ENCODE results near the gene G6PC2.
"Not testable (repeated sequence)": the region's sequence is repeated elsewhere in the genome, so short reads cannot be mapped to it uniquely, and the experiment has no call there.

G6PC2 gene

DNA sequence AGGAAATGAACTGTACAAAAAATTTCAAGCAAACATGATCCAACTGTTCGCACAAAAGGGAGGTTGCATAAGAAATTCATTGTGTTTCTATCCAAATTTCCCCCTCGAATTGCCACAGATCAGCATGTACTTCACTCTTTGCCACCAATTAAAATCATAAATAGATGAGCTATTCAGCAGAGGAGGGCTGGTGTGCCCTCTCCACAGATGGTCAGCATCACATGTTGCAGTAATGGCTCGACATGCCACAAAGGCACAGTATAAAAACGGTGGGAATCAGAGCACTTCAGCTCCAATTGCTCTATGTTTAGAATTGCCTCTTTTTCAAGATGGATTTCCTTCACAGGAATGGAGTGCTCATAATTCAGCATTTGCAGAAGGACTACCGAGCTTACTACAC lies at the start of gene G6PC2:
G6PC2 (plus strand) TSS at position 289 of the 400 bp plus-strand sequence; CDS start at position 330, 41 bp downstream.
- no peaks in the 10 kb centered on the region for H3K9me3 ChIP-seq (ENCODE audit: control insufficient read depth, insufficient read depth, low read depth, low read length)
- H3K9ac ChIP-seq (ENCODE audit: low read length), result no peak within 1 kb of the TSS
- no peak within 1 kb of the TSS for H3K27ac ChIP-seq (ENCODE audit: low read depth, low read length)
- no peaks in the 10 kb centered on the region for H3K27me3 ChIP-seq (ENCODE audit: control insufficient read depth, insufficient read depth, low read length)
- H3K36me3 ChIP-seq (ENCODE audit: control insufficient read depth, insufficient read depth, low read length), result no peaks in the 10 kb centered on the region
- H3K4me1 ChIP-seq (ENCODE audit: control insufficient read depth, insufficient read depth, low read length), result no peaks in the 10 kb centered on the region
- no peak within 1 kb of the TSS for H3K4me3 ChIP-seq (ENCODE audit: low read depth, low read length)

DNA sequence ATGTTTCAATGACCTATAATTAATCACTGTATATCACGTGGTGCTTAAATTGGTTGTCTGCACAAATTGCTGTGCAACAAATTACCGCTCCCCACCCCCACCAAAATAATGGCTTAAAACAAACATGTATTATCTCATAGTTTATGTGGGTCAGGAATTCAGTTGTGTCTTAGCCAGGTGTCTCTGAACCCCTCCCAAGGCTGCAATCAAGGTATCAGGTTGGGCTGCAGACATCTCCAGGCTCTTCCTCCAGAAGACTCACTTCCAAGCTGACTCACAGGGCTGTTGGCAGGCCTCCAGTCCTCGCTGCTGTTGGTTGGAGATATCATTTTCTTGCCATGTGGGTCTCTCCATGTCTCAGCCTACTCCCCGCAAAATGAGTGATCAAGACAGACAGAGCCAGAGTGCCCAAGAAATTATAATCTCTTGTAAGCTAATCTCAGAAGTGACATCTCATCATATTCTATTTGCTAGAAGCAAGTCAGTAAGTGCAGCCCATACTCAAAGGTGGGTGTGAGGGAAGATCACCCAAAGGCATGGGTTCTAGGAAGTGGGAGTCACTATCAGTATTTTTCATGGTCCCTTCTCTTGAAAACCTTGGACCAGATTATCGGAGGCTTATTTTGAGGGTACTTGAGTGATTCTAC lies 49.3 kb upstream of the G6PC2 start:
- Histone ChIP-seq H3K27ac (ENCODE audit: low read depth, low read length) (no peak overlapping the region), H3K27me3 (ENCODE audit: control insufficient read depth, insufficient read depth, low read length) (no peaks in the 10 kb centered on the region), H3K36me3 (ENCODE audit: control insufficient read depth, insufficient read depth, low read length) (peaks cover 12% of the 10 kb centered on the region), H3K4me3 (ENCODE audit: low read depth, low read length) (no peak overlapping the region), H3K9ac (ENCODE audit: low read length) (no peak overlapping the region), H3K4me1 (ENCODE audit: control insufficient read depth, insufficient read depth, low read length) (no peaks in the 10 kb centered on the region; the same call in 1 of the 2 replicates), H3K9me3 (ENCODE audit: control insufficient read depth, insufficient read depth, low read depth, low read length) (no peaks in the 10 kb centered on the region)

DNA sequence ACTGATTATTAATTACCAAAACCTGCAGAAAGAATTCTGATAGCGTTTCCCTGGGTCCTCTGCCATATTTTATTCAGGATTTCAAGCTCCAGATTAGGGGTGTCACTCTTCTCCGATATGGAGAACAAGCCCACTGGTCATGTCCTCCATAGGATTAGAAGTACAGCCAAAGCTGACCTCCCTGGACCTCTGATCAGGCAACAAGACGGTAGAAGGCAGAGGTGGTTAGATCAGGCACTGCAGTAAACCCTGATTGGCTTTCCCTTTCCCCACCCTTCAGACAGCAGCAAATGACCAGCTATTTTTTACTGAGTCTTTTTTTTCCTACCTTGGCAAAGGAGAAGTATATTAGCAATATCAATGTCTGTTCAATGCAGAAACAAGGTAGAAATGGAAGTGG lies 48.6 kb upstream of the G6PC2 start:
- no peak overlapping the region for H3K4me3 ChIP-seq (ENCODE audit: low read depth, low read length)
- H3K36me3 ChIP-seq (ENCODE audit: control insufficient read depth, insufficient read depth, low read length), result peaks cover 12% of the 10 kb centered on the region
- no peak overlapping the region for H3K9ac ChIP-seq (ENCODE audit: low read length)
- no peaks in the 10 kb centered on the region for H3K9me3 ChIP-seq (ENCODE audit: control insufficient read depth, insufficient read depth, low read depth, low read length)
- peaks cover 4% of the 10 kb centered on the region; the same call in 1 of the 2 replicates for H3K4me1 ChIP-seq (ENCODE audit: control insufficient read depth, insufficient read depth, low read length)
- H3K27ac ChIP-seq (ENCODE audit: low read depth, low read length), result no peak overlapping the region
- H3K27me3 ChIP-seq (ENCODE audit: control insufficient read depth, insufficient read depth, low read length), result no peaks in the 10 kb centered on the region

DNA sequence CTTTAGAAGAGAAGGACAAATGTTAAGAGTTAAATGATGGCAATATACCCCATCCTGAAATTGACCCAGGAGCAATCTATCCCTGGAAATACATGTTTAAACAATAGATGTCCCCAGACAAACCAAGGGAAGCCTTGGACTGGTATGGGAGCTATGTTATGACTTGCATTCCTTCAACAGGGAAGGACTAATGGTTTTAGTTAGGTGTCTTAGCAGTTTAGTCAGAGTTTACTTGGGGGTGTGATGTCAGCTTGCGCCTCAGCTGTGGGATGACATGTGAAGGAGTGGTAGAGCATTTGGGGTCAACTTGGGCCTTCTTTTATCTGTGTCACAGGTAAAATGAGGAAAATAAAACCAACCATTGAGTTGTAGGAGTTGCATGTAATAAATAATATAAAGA lies 47.6 kb upstream of the G6PC2 start:
- peaks cover 4% of the 10 kb centered on the region; the same call in 1 of the 2 replicates for H3K4me1 ChIP-seq (ENCODE audit: control insufficient read depth, insufficient read depth, low read length)
- H3K27me3 ChIP-seq (ENCODE audit: control insufficient read depth, insufficient read depth, low read length), result no peaks in the 10 kb centered on the region
- H3K9ac ChIP-seq (ENCODE audit: low read length), result no peak overlapping the region
- H3K36me3 ChIP-seq (ENCODE audit: control insufficient read depth, insufficient read depth, low read length), result peaks cover 14% of the 10 kb centered on the region
- no peak overlapping the region for H3K4me3 ChIP-seq (ENCODE audit: low read depth, low read length)
- no peaks in the 10 kb centered on the region for H3K9me3 ChIP-seq (ENCODE audit: control insufficient read depth, insufficient read depth, low read depth, low read length)
- no peak overlapping the region for H3K27ac ChIP-seq (ENCODE audit: low read depth, low read length)

GRCh38 chr2:168854651-168855050 lies 46.4 kb upstream of the G6PC2 start:
- Histone ChIP-seq H3K9ac (ENCODE audit: low read length) (no peak overlapping the region), H3K27ac (ENCODE audit: low read depth, low read length) (no peak overlapping the region), H3K9me3 (ENCODE audit: control insufficient read depth, insufficient read depth, low read depth, low read length) (no peaks in the 10 kb centered on the region), H3K27me3 (ENCODE audit: control insufficient read depth, insufficient read depth, low read length) (no peaks in the 10 kb centered on the region), H3K4me1 (ENCODE audit: control insufficient read depth, insufficient read depth, low read length) (peaks cover 4% of the 10 kb centered on the region; the same call in 1 of the 2 replicates), H3K36me3 (ENCODE audit: control insufficient read depth, insufficient read depth, low read length) (peaks cover 14% of the 10 kb centered on the region), H3K4me3 (ENCODE audit: low read depth, low read length) (no peak overlapping the region)

- H3K4me3 ChIP-seq (ENCODE audit: low read depth, low read length), result no peak overlapping the region
- H3K27me3 ChIP-seq (ENCODE audit: control insufficient read depth, insufficient read depth, low read length), result no peaks in the 10 kb centered on the region
- H3K9ac ChIP-seq (ENCODE audit: low read length), result no peak overlapping the region
- H3K27ac ChIP-seq (ENCODE audit: low read depth, low read length), result no peak overlapping the region
- H3K4me1 ChIP-seq (ENCODE audit: control insufficient read depth, insufficient read depth, low read length), result peaks cover 4% of the 10 kb centered on the region; the same call in 1 of the 2 replicates
- H3K9me3 ChIP-seq (ENCODE audit: control insufficient read depth, insufficient read depth, low read depth, low read length), result no peaks in the 10 kb centered on the region
- peaks cover 14% of the 10 kb centered on the region for H3K36me3 ChIP-seq (ENCODE audit: control insufficient read depth, insufficient read depth, low read length)
Measured at GRCh38 chr2:168855601-168856000, 45.5 kb upstream of the G6PC2 start.

GRCh38 chr2:168858146-168858545 lies 42.9 kb upstream of the G6PC2 start:
- Histone ChIP-seq H3K9ac (ENCODE audit: low read length) (no peak overlapping the region), H3K27me3 (ENCODE audit: control insufficient read depth, insufficient read depth, low read length) (no peaks in the 10 kb centered on the region), H3K4me1 (ENCODE audit: control insufficient read depth, insufficient read depth, low read length) (peaks cover 4% of the 10 kb centered on the region; the same call in 1 of the 2 replicates), H3K36me3 (ENCODE audit: control insufficient read depth, insufficient read depth, low read length) (peaks cover 19% of the 10 kb centered on the region), H3K27ac (ENCODE audit: low read depth, low read length) (no peak overlapping the region), H3K4me3 (ENCODE audit: low read depth, low read length) (no peak overlapping the region), H3K9me3 (ENCODE audit: control insufficient read depth, insufficient read depth, low read depth, low read length) (no peaks in the 10 kb centered on the region)

DNA sequence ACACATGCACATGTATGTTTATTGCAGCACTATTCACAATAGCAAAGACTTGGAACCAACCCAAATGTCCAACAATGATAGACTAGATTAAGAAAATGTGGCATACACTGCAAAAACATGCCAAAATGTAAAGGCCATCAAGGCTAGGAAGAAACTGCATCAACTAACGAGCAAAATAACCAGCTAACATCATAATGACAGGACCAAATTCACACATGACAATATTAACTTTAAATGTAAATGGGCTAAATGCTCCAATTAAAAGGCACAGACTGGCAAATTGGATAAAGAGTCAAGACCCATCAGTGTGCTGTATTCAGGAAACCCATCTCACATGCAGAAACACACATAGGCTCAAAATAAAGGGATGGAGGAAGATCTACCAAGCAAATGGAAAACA lies 33.9 kb upstream of the G6PC2 start:
- H3K4me3 ChIP-seq (ENCODE audit: low read depth, low read length); H3K9ac ChIP-seq (ENCODE audit: low read length); H3K27ac ChIP-seq (ENCODE audit: low read depth, low read length); H3K4me1 ChIP-seq (ENCODE audit: control insufficient read depth, insufficient read depth, low read length); H3K27me3 ChIP-seq (ENCODE audit: control insufficient read depth, insufficient read depth, low read length); H3K9me3 ChIP-seq (ENCODE audit: control insufficient read depth, insufficient read depth, low read depth, low read length): not testable (repeated sequence)
- peaks cover 34% of the 10 kb centered on the region for H3K36me3 ChIP-seq (ENCODE audit: control insufficient read depth, insufficient read depth, low read length)

GRCh38 chr2:168870369-168870768 lies 30.7 kb upstream of the G6PC2 start:
- H3K4me1 ChIP-seq (ENCODE audit: control insufficient read depth, insufficient read depth, low read length); H3K27me3 ChIP-seq (ENCODE audit: control insufficient read depth, insufficient read depth, low read length); H3K9ac ChIP-seq (ENCODE audit: low read length); H3K27ac ChIP-seq (ENCODE audit: low read depth, low read length); H3K4me3 ChIP-seq (ENCODE audit: low read depth, low read length); H3K9me3 ChIP-seq (ENCODE audit: control insufficient read depth, insufficient read depth, low read depth, low read length): not testable (repeated sequence)
- peaks cover 30% of the 10 kb centered on the region for H3K36me3 ChIP-seq (ENCODE audit: control insufficient read depth, insufficient read depth, low read length)

DNA sequence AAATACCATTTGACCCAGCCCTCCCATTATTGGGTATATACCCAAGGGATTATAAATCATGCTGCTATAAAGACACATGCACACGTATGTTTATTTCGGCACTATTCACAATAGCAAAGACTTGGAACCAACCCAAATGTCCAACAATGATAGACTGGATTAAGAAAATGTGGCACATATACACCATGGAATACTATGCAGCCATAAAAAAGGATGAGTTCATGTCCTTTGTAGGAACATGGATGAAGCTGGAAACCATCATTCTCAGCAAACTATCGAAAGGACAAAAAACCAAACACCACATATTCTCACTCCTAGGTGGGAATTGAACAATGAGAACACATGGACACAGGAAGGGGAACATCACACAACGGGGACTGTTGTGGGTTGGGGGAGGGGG lies 30.3 kb upstream of the G6PC2 start:
- not testable (repeated sequence) for H3K4me1 ChIP-seq (ENCODE audit: control insufficient read depth, insufficient read depth, low read length); H3K27ac ChIP-seq (ENCODE audit: low read depth, low read length); H3K9me3 ChIP-seq (ENCODE audit: control insufficient read depth, insufficient read depth, low read depth, low read length); H3K27me3 ChIP-seq (ENCODE audit: control insufficient read depth, insufficient read depth, low read length); H3K4me3 ChIP-seq (ENCODE audit: low read depth, low read length); H3K9ac ChIP-seq (ENCODE audit: low read length)
- H3K36me3 ChIP-seq (ENCODE audit: control insufficient read depth, insufficient read depth, low read length), result peaks cover 30% of the 10 kb centered on the region

GRCh38 chr2:168874368-168875054 lies 26.6 kb upstream of the G6PC2 start:
- Histone ChIP-seq H3K27me3 (ENCODE audit: control insufficient read depth, insufficient read depth, low read length) (no peaks in the 10 kb centered on the region), H3K27ac (ENCODE audit: low read depth, low read length) (no peak overlapping the region), H3K9me3 (ENCODE audit: control insufficient read depth, insufficient read depth, low read depth, low read length) (no peaks in the 10 kb centered on the region), H3K36me3 (ENCODE audit: control insufficient read depth, insufficient read depth, low read length) (peaks cover 33% of the 10 kb centered on the region), H3K4me3 (ENCODE audit: low read depth, low read length) (no peak overlapping the region), H3K4me1 (ENCODE audit: control insufficient read depth, insufficient read depth, low read length) (no peaks in the 10 kb centered on the region; the same call in 1 of the 2 replicates), H3K9ac (ENCODE audit: low read length) (no peak overlapping the region)
